Upper lobe of right lung (tissue), 1 donor: ENCODE data around the gene GHR. TPM values are rescaled to one million over a fixed set of nuclear protein-coding genes. Genes with fewer than 3 reads are reported as not detected.

Experiments
- ATAC-seq: fragments of 200-7000 bp; cut with Tn5 transposase; one replicate; pipeline ENCODE4 v1.9.1; 2020; ENCODE audit warnings: mild to moderate bottlenecking, moderate library complexity
- DNase-seq: peaks from one replicate; pipeline ENCODE4 v3.0.0-alpha.2; 2020
- H3K27ac ChIP-seq: fragments of 200-600 bp; one replicate; pipeline ENCODE4 v1.8.0; 2022
- H3K27me3 ChIP-seq: fragments of 200-600 bp; one replicate; pipeline ENCODE4 v1.8.0; 2022; ENCODE audit warnings: mild to moderate bottlenecking
- H3K36me3 ChIP-seq: fragments of 200-600 bp; one replicate; pipeline ENCODE4 v1.8.0; 2022
- H3K4me1 ChIP-seq: fragments of 200-600 bp; one replicate; pipeline ENCODE4 v1.8.0; 2022
- H3K4me3 ChIP-seq: fragments of 200-600 bp; one replicate; pipeline ENCODE4 v1.8.0; 2022; ENCODE audit warnings: mild to moderate bottlenecking
- H3K9me3 ChIP-seq: fragments of 200-600 bp; one replicate; pipeline ENCODE4 v1.8.0; 2022
- CTCF ChIP-seq: fragments of 200-600 bp; IDR thresholded peaks from one replicate; pipeline ENCODE4 v1.8.0; 2022; ENCODE audit warnings: antibody characterized with exemption
- intact Hi-C: fragments of 100-400 bp; cut with DNase I; formaldehyde crosslinking; loops from one replicate; pipeline ENCODE4 v1.11.0; 2022
- total RNA-seq: library from RNA; stranded (reverse); fragmentation: NEBNext Ultra II Directional; extraction: Animal tissue kit (Norgen Biotek cat#: 25700); gene quantifications from one replicate; pipeline ENCODE4 v1.2.1, GENCODE V29; 2021
- donor health status: DM: no; HTN: yes; CAD: no; lungs with severe emphysema.

Gene GHR
- total RNA-seq, 1 donor from 2014 or later, result 6.6 TPM

GRCh38 chr5:42462083-42462482, 38.8 kb downstream of the GHR start:
- H3K4me1 ChIP-seq, result no peaks in the 10 kb centered on the region
- TF ChIP-seq CTCF, result no peak
- H3K36me3 ChIP-seq, result no peaks in the 10 kb centered on the region
- no peak overlapping the region for H3K4me3 ChIP-seq
- intact Hi-C loops, result no loop called here
- DNase-seq (no peak), ATAC-seq (no peak)
- H3K9me3 ChIP-seq, result no peaks in the 10 kb centered on the region
- no peak overlapping the region for H3K27ac ChIP-seq
- no peaks in the 10 kb centered on the region for H3K27me3 ChIP-seq

- Histone ChIP-seq H3K27ac (no peak overlapping the region), H3K9me3 (no peaks in the 10 kb centered on the region), H3K27me3 (no peaks in the 10 kb centered on the region), H3K4me1 (no peaks in the 10 kb centered on the region), H3K36me3 (no peaks in the 10 kb centered on the region), H3K4me3 (no peak overlapping the region)
- no peak for ATAC-seq
- DNase-seq, result no peak
- intact Hi-C loops, result no loop called here
- no peak for TF ChIP-seq CTCF
Measured at GRCh38 chr5:42467572-42467971, 44.3 kb downstream of the GHR start.

- no peaks in the 10 kb centered on the region for H3K4me1 ChIP-seq
- no peak overlapping the region for H3K27ac ChIP-seq
- DNase-seq (no peak), ATAC-seq (no peak)
- H3K9me3 ChIP-seq, result no peaks in the 10 kb centered on the region
- H3K4me3 ChIP-seq, result no peak overlapping the region
- TF ChIP-seq CTCF, result no peak
- H3K36me3 ChIP-seq, result no peaks in the 10 kb centered on the region
- H3K27me3 ChIP-seq, result no peaks in the 10 kb centered on the region
- intact Hi-C loops, result no loop called here
Measured at GRCh38 chr5:42467981-42468524, 44.8 kb downstream of the GHR start.

GRCh38 chr5:42483472-42484154, 60.4 kb downstream of the GHR start:
- no peak overlapping the region for H3K4me3 ChIP-seq
- no peaks in the 10 kb centered on the region for H3K4me1 ChIP-seq
- DNase-seq (no peak), ATAC-seq (peak; percentile 28)
- no peak for TF ChIP-seq CTCF
- no peak overlapping the region for H3K27ac ChIP-seq
- intact Hi-C loops, result no loop called here
- H3K36me3 ChIP-seq, result no peaks in the 10 kb centered on the region
- no peaks in the 10 kb centered on the region for H3K9me3 ChIP-seq
- no peaks in the 10 kb centered on the region for H3K27me3 ChIP-seq

GRCh38 chr5:42487077-42487476, 63.8 kb downstream of the GHR start:
- H3K36me3 ChIP-seq, result no peaks in the 10 kb centered on the region
- intact Hi-C loops, result no loop called here
- H3K27ac ChIP-seq, result no peak overlapping the region
- H3K4me1 ChIP-seq, result no peaks in the 10 kb centered on the region
- no peak overlapping the region for H3K4me3 ChIP-seq
- no peak for ATAC-seq
- no peak for TF ChIP-seq CTCF
- no peaks in the 10 kb centered on the region for H3K9me3 ChIP-seq
- no peak for DNase-seq
- no peaks in the 10 kb centered on the region for H3K27me3 ChIP-seq
